ENCODE measurements around the gene TPM4. TPM values are rescaled to one million over a fixed set of nuclear protein-coding genes. Genes with fewer than 3 reads are reported as not detected.

The TPM4 gene
- total RNA-seq, result 159 and 486 TPM in 2 replicates

DNA sequence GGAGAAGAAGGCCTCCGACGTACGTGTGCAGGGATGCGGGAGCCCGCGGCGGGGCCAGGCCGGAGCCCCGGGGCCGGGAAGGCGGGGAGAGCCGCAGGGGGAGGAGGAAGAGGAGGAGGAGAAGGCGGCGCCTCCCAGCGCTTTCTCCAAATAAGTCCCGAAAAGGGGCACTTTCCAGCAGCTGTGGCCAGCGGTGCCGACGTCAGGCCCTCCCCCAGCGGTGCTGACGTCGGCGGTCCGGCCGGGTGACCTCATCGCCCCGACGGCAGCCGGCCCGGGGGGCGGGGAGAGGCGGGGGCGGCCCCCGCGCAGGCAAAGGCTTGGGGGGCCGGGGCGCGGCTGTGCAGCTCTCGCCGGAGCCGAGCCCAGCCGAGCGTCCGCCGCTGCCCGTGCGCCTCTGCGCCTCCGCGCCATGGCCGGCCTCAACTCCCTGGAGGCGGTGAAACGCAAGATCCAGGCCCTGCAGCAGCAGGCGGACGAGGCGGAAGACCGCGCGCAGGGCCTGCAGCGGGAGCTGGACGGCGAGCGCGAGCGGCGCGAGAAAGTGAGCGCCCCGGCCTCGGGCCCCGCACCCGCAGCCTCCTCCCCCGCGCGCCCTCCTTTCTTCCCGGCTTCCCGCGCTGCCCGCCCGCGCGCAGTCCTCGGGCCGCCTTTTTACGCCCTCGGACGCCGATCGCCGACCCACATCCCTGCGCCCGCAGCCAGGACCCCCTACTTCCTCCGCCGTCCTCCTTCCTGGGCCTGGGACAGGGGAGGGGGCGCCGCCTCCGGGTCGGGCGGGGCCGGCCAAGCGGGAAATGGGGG lies at the start of gene TPM4:
TSS of gene TPM4 (plus strand) at position 342 of the 804 bp plus-strand sequence. CDS start at position 413, 71 bp downstream.

DNA sequence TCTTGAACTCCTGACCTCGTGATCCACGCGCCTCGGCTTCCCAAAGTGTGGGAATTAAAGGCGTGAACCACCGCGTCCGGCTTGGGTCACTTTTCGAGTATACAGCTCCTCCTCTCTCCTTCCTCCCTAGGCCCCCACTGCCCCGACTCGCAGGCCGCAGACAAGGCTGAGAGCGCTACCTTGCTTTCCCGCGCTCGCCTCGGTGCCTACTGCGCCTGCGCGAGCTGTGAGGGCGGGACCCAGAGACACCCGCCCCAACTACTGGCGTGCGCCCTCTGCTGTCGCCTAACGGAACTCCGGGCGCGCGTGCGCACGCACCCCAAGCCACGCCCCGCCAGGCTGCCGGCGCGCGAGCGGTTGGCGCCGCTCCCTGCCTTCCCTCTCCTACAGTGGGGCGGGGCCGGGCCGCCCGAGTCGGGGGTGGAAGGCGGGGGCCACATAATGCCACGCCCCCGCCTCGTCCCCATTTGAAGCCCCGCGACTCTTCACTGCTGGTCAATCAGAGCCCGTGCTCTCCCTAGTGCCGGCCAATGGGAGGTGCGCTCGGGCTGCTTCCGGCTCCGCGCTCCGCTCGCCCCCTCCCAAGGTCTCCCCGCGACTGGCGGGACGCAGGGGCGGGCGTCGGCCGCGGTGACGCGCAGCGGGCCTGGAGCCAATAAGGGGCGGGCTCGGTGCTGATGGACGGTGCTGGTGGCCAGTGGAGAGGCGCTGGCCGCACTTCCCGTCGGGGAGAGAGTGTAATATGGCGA lies 35.0 kb downstream of the TPM4 start, which contains the start of gene RAB8A:
TSS of gene RAB8A (plus strand) at position 730 of the 749 bp plus-strand sequence. CDS start at position 743, 13 bp downstream.

DNA sequence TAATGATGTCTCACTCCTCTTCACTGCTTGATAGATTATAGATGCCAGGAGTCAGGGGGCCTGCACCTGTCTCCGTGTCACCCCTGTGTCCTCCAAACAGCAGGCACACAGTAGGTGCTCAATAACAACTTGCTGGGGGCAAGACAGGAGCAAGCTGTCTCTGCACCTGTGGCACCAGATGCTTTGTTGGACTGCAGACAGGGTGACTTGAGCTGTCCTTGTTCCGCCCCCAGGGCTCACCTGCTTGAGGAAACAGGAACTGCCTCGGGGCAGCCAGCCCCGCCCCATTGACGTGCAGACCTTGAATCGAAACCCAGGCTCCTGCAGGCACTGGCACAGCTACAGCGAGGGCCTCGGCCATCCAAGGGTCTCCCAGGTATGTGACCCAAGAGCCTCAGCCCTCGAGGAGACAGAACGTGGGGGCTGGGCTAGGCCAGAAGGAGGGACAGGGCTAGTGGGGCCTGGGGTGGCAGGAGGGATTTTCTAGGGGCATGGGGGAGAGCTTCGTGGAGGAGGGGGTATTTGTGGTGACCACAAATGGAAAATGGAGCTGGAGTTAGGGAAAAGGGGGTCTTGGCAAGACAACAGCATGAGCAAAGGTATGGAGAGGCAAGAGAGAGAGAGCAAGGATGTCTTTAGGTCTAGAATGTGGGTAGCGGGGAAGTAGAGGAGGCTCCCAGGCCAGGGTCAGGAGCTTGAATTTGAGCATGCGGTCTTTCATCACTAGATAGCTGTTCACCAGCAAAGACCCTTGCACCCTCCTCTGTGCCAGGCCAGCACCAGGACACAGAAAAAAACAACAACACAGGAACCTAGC lies 67.3 kb downstream of the TPM4 start, which contains the start of gene HSH2D:
TSS of gene HSH2D (plus strand) at position 287 of the 817 bp plus-strand sequence. CDS start 5,066 bp downstream, outside the sequence.

Other genes starting within 250 kb of the TPM4 start
- 1.7 TPM in 1 of 2 replicates, not detected in the other for gene CYP4F2, start 178.4 kb upstream of the TPM4 start, total RNA-seq
- 3.9 and 4.0 TPM in 2 replicates for gene CYP4F11, start 142.0 kb upstream of the TPM4 start, total RNA-seq
- not detected in 2 replicates for gene OR10H4, start 127.5 kb upstream of the TPM4 start, total RNA-seq
- 32.0 and 47.0 TPM in 2 replicates for gene RAB8A, start 35.4 kb downstream of the TPM4 start, total RNA-seq
- gene HSH2D, start 67.2 kb downstream of the TPM4 start, total RNA-seq, result 0.43 and 0.96 TPM in 2 replicates
- gene CIB3, start 97.0 kb downstream of the TPM4 start, total RNA-seq, result not detected in 2 replicates
- gene FAM32A, start 108.9 kb downstream of the TPM4 start, total RNA-seq, result 82.3 and 108 TPM in 2 replicates
- gene AP1M1, start 121.4 kb downstream of the TPM4 start, total RNA-seq, result 21.3 and 37.8 TPM in 2 replicates
- gene KLF2, start 248.3 kb downstream of the TPM4 start, total RNA-seq, result 0.21 and 0.24 TPM in 2 replicates